ENCODE measurements around the gene MFRP. TPM values are rescaled to one million over a fixed set of nuclear protein-coding genes. Genes with fewer than 3 reads are reported as not detected.

The MFRP gene
- total RNA-seq, 2 donors from 2014 or later, result not detected

DNA sequence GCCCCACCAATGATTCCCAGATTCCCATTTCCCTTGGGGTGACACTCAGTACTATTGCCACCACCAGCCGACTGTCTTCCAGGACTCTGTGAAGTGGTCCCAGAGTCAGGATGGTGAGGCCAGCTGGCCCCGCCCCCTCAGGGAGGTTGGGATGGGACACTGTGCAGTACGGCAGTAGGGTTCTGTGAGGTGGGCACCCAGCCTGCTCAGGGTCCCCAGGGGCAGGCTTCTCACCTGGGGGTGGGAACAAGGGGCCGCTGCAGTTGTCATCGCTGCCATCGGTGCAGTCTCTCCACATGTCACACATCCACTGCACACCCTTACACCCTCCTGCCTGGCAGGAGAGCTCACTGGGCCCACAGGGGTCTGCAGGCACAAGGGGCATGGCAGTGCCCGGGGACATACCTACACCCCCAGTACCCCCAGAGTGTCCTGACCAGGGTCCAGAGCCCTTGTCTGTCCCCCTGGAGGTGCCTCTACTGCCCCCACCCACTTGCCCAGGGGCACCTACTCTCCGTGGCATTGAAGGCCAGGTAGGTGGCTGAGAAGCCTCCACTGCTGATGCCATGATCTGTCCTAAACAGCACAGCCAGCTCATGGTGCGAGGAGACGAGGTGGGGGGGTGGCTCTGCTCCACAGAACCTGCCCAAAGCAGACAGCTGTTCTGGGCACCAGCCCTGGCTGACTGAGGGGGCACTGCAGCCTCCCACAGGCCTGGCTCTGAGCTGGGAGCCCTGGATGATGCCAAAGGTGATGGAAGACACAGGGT, 4.0 kb downstream of the MFRP start:
- WGBS, result 95% methylated on average over 6 of the region's 10 CpGs
- TF ChIP-seq, protein P1, sequence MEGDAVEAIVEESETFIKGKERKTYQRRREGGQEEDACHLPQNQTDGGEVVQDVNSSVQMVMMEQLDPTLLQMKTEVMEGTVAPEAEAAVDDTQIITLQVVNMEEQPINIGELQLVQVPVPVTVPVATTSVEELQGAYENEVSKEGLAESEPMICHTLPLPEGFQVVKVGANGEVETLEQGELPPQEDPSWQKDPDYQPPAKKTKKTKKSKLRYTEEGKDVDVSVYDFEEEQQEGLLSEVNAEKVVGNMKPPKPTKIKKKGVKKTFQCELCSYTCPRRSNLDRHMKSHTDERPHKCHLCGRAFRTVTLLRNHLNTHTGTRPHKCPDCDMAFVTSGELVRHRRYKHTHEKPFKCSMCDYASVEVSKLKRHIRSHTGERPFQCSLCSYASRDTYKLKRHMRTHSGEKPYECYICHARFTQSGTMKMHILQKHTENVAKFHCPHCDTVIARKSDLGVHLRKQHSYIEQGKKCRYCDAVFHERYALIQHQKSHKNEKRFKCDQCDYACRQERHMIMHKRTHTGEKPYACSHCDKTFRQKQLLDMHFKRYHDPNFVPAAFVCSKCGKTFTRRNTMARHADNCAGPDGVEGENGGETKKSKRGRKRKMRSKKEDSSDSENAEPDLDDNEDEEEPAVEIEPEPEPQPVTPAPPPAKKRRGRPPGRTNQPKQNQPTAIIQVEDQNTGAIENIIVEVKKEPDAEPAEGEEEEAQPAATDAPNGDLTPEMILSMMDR (IDR thresholded peaks at IDR 0.05), result no peak
- TF ChIP-seq POLR2A (IDR thresholded peaks at IDR 0.05), result no peak
- TF ChIP-seq POLR2AphosphoS5 (IDR thresholded peaks at IDR 0.05), result no peak
- Histone ChIP-seq H3K4me3 (no peak overlapping the region), H3K27me3 (replicated peaks; ENCODE audit: insufficient read depth) (no peaks in the 10 kb centered on the region), H3K4me1 (replicated peaks) (peaks cover 9% of the 10 kb centered on the region), H3K9me3 (no peaks in the 10 kb centered on the region), H3K27ac (no peak overlapping the region), H3K36me3 (no peaks in the 10 kb centered on the region)
- DNase-seq (ENCODE audit: low spot score), result no peak
- intact Hi-C loops (cut with DNase I), result no loop called here

DNA sequence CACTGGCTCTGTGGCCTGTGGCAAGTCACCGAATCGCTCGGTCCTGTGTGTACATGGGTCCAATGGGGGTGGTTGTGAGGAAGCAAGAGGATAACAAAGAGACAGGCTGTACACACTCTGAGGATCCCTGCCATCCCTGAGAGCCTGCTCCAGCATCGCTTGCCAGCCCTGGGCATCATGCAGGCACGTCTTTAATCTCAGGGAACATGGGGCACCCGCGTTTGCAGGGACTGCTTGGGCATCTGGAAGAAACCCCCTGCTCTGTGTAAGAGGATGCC, 4.5 kb downstream of the MFRP start:
- peaks cover 9% of the 10 kb centered on the region for H3K4me1 ChIP-seq (replicated peaks)
- TF ChIP-seq POLR2AphosphoS5 (IDR thresholded peaks at IDR 0.05) (no peak), POLR2A (IDR thresholded peaks at IDR 0.05) (no peak)
- TF ChIP-seq, protein P1 (IDR thresholded peaks at IDR 0.05), result no peak
- intact Hi-C loops (cut with DNase I), result no loop called here

DNA sequence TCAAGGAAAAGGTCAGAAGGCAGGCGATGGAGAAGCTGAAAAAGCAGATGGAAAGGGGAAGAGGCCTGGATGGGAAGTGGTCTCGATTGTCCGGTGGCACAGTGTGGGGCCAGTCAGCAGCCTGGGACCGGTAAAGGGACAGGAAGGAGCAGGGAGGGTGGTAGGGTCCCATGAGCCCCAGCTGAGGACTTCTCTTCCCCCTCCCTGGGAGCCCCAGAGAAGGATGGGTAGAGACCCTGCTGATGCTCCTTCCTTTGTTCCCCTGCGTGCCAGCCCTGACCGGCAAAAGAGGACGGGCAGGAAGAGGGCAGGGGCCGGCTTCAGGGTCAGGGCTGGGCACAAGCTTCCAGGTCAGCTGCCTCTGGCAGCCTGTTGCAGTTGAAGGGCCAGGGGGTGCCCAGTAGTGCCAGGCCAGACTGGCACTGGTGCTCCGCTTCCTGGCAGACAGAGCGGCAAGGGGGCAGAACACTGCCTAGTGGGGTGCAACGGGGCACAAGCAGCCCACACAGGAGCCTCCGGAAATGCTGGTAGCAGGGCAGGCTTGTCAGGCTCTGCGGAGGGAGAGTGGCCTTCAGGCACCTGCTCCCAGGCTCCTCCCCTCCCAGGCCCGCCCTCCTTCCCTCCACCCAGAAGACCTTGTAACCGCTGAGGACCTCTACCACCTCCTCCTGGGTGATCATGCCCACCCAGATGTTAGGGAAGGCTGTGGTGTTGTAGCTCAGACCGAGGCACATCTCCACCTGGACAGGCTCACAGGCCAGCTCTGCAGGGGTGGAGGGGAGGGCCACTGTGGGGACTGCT, 5.1 kb downstream of the MFRP start:
- no peak for TF ChIP-seq POLR2A (IDR thresholded peaks at IDR 0.05)
- H3K27ac ChIP-seq, result peak overlapping the region; percentile 69 to 78
- H3K4me3 ChIP-seq, result no peak overlapping the region
- WGBS, result 68% methylated on average over 13 of the region's 16 CpGs
- H3K36me3 ChIP-seq, result no peaks in the 10 kb centered on the region
- intact Hi-C loops (cut with DNase I), result no loop called here
- H3K4me1 ChIP-seq (replicated peaks), result peaks cover 9% of the 10 kb centered on the region
- no peaks in the 10 kb centered on the region for H3K27me3 ChIP-seq (replicated peaks; ENCODE audit: insufficient read depth)
- H3K9me3 ChIP-seq, result no peaks in the 10 kb centered on the region
- no peak for DNase-seq (ENCODE audit: low spot score)

More for the DNA sequence above, 4.5 kb downstream of the MFRP start:
- 79% methylated on average over 7 of the region's 7 CpGs for WGBS
- Histone ChIP-seq H3K4me3 (no peak overlapping the region), H3K27ac (no peak overlapping the region), H3K36me3 (no peaks in the 10 kb centered on the region), H3K9me3 (no peaks in the 10 kb centered on the region), H3K27me3 (replicated peaks; ENCODE audit: insufficient read depth) (no peaks in the 10 kb centered on the region)
- no peak for DNase-seq (ENCODE audit: low spot score)

DNA sequence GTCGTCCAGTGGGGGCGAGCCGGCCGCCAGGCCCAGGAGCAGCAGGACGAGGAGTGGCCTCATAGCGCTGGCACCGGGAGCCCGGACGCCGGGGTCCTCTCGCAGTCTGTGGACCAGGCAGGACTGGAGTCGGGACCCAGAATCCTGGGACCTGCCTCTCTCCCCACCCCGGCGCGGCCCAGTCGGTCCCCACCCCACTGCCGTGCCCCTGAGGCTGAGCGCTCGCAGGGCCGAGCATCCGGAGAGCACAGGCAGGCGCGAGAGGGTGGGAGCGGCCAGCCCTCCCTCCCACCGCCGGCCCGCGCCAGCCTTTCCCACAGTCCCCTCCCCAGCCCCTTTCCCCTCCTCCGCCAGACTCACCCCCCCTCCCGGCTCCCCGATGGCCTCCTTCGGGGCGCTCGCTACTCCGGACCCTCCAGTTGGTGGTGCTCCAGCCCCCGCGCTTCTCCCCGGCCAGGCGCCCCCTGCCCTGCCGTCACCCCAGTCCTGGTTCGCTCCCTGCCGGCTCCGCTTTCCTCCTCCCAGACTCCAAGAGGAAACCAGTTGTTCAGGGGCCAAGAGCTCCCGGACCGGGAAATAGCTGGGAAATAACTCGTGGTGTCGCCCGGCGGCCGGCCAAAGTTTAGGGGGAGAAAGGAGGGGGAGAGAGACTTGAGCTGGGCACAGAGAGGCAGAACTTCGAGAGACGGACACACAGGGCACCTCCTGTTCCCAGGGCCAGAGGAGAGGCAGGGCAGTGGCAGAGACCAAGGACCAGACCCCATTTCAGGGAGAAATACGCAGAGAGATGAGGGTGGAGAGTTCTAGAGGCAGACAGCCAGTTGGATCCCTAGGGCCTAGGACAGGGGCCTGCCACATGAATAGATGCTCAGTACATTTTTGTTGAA, 5.9 kb downstream of the MFRP start, which contains the start of gene C1QTNF5:
C1QTNF5 (minus strand) TSS at position 549 of the 887 bp plus-strand sequence; CDS start at position 63, 486 bp downstream.
- Histone ChIP-seq H3K27me3 (replicated peaks; ENCODE audit: insufficient read depth) (no peaks in the 10 kb centered on the region), H3K4me1 (replicated peaks) (peaks cover 11% of the 10 kb centered on the region), H3K9me3 (no peaks in the 10 kb centered on the region), H3K27ac (peak within 1 kb of the TSS; percentile 69 to 78), H3K4me3 (peak within 1 kb of the TSS; percentile 33 to 41), H3K36me3 (no peaks in the 10 kb centered on the region)
- peak; percentile 67 for DNase-seq (ENCODE audit: low spot score)
- TF ChIP-seq POLR2A (IDR thresholded peaks at IDR 0.05), result peak; percentile 24
- TF ChIP-seq POLR2AphosphoS5 (IDR thresholded peaks at IDR 0.05), result peak; percentile 72
- TF ChIP-seq, protein P1 (IDR thresholded peaks at IDR 0.05), result peak in 1 of 4 experiments; percentile 6
- intact Hi-C loops (cut with DNase I), result no loop called here
- 5% methylated on average over 38 of the region's 53 CpGs for WGBS
